Natural killer cell (primary cell): ENCODE data around the gene SCFD2. TPM values are rescaled to one million over a fixed set of nuclear protein-coding genes. Genes with fewer than 3 reads are reported as not detected.

Experiments used
- ATAC-seq, 3 donors: fragments of 150-1000 bp in 2 of 3; fragments of 200-7000 bp in 1 of 3; cut with Tn5 transposase; 1 replicate in 1 of 3; 2 replicates in 2 of 3; pipeline ENCODE4 v1.10.0; 2021; ENCODE audit warnings: mild to moderate bottlenecking in 2 of 3, moderate library complexity in 2 of 3
- DNase-seq, 2 donors: peaks; one replicate each; pipeline versions ENCODE4 v3.0.0 to v3.0.0-alpha.2; 2013 to 2021; ENCODE audit warnings: mixed read lengths in 1 of 2
- H3K27ac ChIP-seq: one replicate; pipeline ENCODE4 v1.5.1; 2013; ENCODE audit warnings: mild to moderate bottlenecking, low read length
- H3K27me3 ChIP-seq: one replicate; pipeline ENCODE4 v1.6.1; 2013; ENCODE audit warnings: low read length; ENCODE audit not compliant: control insufficient read depth, insufficient read depth
- H3K36me3 ChIP-seq: one replicate; pipeline ENCODE4 v1.6.1; 2013; ENCODE audit warnings: low read length; ENCODE audit not compliant: control insufficient read depth, insufficient read depth
- H3K4me1 ChIP-seq: one replicate; pipeline ENCODE4 v1.6.1; 2013; ENCODE audit warnings: low read length; ENCODE audit not compliant: control insufficient read depth, insufficient read depth
- H3K4me3 ChIP-seq: one replicate; pipeline ENCODE4 v1.5.1; 2013; ENCODE audit warnings: low read length
- H3K9me3 ChIP-seq: one replicate; pipeline ENCODE4 v1.6.1; 2013; ENCODE audit warnings: low read length; ENCODE audit not compliant: control insufficient read depth, insufficient read depth
- H3K27ac Mint-ChIP-seq, 2 donors: one replicate each; pipeline ENCODE4 v1.8.0; 2022; ENCODE audit warnings: mild to moderate bottlenecking in 2 of 2, mixed read lengths in 2 of 2, moderate library complexity in 1 of 2
- H3K27me3 Mint-ChIP-seq, 2 donors: one replicate each; pipeline ENCODE4 v1.8.0; 2022; ENCODE audit warnings: low read depth in 2 of 2, mixed read lengths in 2 of 2
- H3K36me3 Mint-ChIP-seq: one replicate; pipeline ENCODE4 v1.8.0; 2022; ENCODE audit warnings: mixed read lengths
- H3K4me1 Mint-ChIP-seq, 2 donors: one replicate each; pipeline ENCODE4 v1.8.0; 2022; ENCODE audit warnings: mixed read lengths in 2 of 2
- H3K4me3 Mint-ChIP-seq: one replicate; pipeline ENCODE4 v1.8.0; 2022; ENCODE audit warnings: mild to moderate bottlenecking, moderate library complexity, mixed read lengths
- H3K9me3 Mint-ChIP-seq, 2 donors: one replicate each; pipeline ENCODE4 v1.8.0; 2022; ENCODE audit warnings: mixed read lengths in 2 of 2
- CTCF ChIP-seq: fragments of 200-600 bp; IDR thresholded peaks from one replicate; pipeline ENCODE4 v1.8.0; 2022; ENCODE audit warnings: antibody characterized with exemption
- WGBS: methylation state at CpG from one replicate; pipeline ENCODE4 v1.1.7; 2013; ENCODE audit warnings: missing lambda C conversion rate; ENCODE audit not compliant: insufficient coverage; 5-methylcytosine and 5-hydroxymethylcytosine counted together
- intact Hi-C: fragments of 100-400 bp; cut with micrococcal nuclease; formaldehyde crosslinking; loops from one replicate; pipeline ENCODE4 v1.14.2; 2022
- total RNA-seq, 4 donors: library from RNA; stranded (reverse); fragments of 120-200 nt in 1 of 4; gene quantifications; one replicate each; pipeline versions ENCODE4 v1.2.3 to v1.2.4, GENCODE V29; 2013 to 2022

Gene SCFD2
- total RNA-seq, 3 donors from 2014 or later (not counting 1 experiment from before 2014, with no cell fraction given), result 26.4 to 29.4 (median 28.9) TPM

GRCh38 chr4:53127365-53127764, 238.5 kb downstream of the SCFD2 start:
- Mint-ChIP-seq H3K4me1 (no peaks in the 10 kb centered on the region), H3K9me3 (no peaks in the 10 kb centered on the region), H3K27me3 (no peaks in the 10 kb centered on the region), H3K36me3 (no peaks in the 10 kb centered on the region), H3K27ac (no peak overlapping the region), H3K4me3 (no peak overlapping the region)
- Histone ChIP-seq H3K36me3 (no peaks in the 10 kb centered on the region), H3K27me3 (no peaks in the 10 kb centered on the region), H3K4me1 (no peaks in the 10 kb centered on the region), H3K4me3 (no peak overlapping the region), H3K9me3 (no peaks in the 10 kb centered on the region), H3K27ac (no peak overlapping the region)
- ATAC-seq (no peak), DNase-seq (no peak)
- 96% methylated on average over 5 of the region's 5 CpGs for WGBS
- TF ChIP-seq CTCF, result no peak
- intact Hi-C loops, result no loop called here

- Histone ChIP-seq H3K27me3 (no peaks in the 10 kb centered on the region), H3K4me1 (no peaks in the 10 kb centered on the region), H3K4me3 (no peak overlapping the region), H3K27ac (no peak overlapping the region), H3K9me3 (no peaks in the 10 kb centered on the region), H3K36me3 (no peaks in the 10 kb centered on the region)
- ATAC-seq (no peak), DNase-seq (no peak)
- H3K4me3 Mint-ChIP-seq, result no peak overlapping the region
- H3K9me3 Mint-ChIP-seq, result no peaks in the 10 kb centered on the region
- no peak for TF ChIP-seq CTCF
- no peaks in the 10 kb centered on the region for H3K4me1 Mint-ChIP-seq
- no peaks in the 10 kb centered on the region for H3K27me3 Mint-ChIP-seq
- no peaks in the 10 kb centered on the region for H3K36me3 Mint-ChIP-seq
- no peak overlapping the region for H3K27ac Mint-ChIP-seq
- intact Hi-C loops, result no loop called here
- 96% methylated on average over 5 of the region's 5 CpGs for WGBS
Measured at GRCh38 chr4:53126099-53126498, 239.8 kb downstream of the SCFD2 start.

- no peaks in the 10 kb centered on the region for H3K36me3 ChIP-seq
- intact Hi-C loops, result no loop called here
- no peaks in the 10 kb centered on the region for H3K27me3 ChIP-seq
- no peaks in the 10 kb centered on the region for H3K36me3 Mint-ChIP-seq
- no peak overlapping the region for H3K27ac Mint-ChIP-seq
- no peak for DNase-seq
- H3K27me3 Mint-ChIP-seq, result no peaks in the 10 kb centered on the region
- H3K4me3 ChIP-seq, result no peak overlapping the region
- H3K9me3 ChIP-seq, result no peaks in the 10 kb centered on the region
- no peak for ATAC-seq
- H3K27ac ChIP-seq, result no peak overlapping the region
- H3K4me1 ChIP-seq, result no peaks in the 10 kb centered on the region
- WGBS, result 100% methylated on average over 1 of the region's 1 CpG
- no peaks in the 10 kb centered on the region for H3K9me3 Mint-ChIP-seq
- no peak overlapping the region for H3K4me3 Mint-ChIP-seq
- H3K4me1 Mint-ChIP-seq, result no peaks in the 10 kb centered on the region
- TF ChIP-seq CTCF, result no peak
Measured at GRCh38 chr4:53123819-53124218, 242.0 kb downstream of the SCFD2 start.

GRCh38 chr4:53123171-53123570, 242.7 kb downstream of the SCFD2 start:
- Mint-ChIP-seq H3K36me3 (no peaks in the 10 kb centered on the region), H3K9me3 (no peaks in the 10 kb centered on the region), H3K27ac (no peak overlapping the region), H3K4me1 (no peaks in the 10 kb centered on the region), H3K27me3 (no peaks in the 10 kb centered on the region), H3K4me3 (no peak overlapping the region)
- 100% methylated on average over 2 of the region's 2 CpGs for WGBS
- Histone ChIP-seq H3K27me3 (no peaks in the 10 kb centered on the region), H3K36me3 (no peaks in the 10 kb centered on the region), H3K4me3 (no peak overlapping the region), H3K27ac (no peak overlapping the region), H3K4me1 (no peaks in the 10 kb centered on the region), H3K9me3 (no peaks in the 10 kb centered on the region)
- intact Hi-C loops, result no loop called here
- DNase-seq (no peak), ATAC-seq (no peak)
- no peak for TF ChIP-seq CTCF
